A673 (cell line): Measurements from ENCODE around the gene ACOX3. TPM values are rescaled to one million over a fixed set of nuclear protein-coding genes. Genes with fewer than 3 reads are reported as not detected.

ENCODE experiments used
- BruUV-seq: library from RNA; stranded (reverse); fragments of 400-500 nt; replicated peaks from 2 replicates; lab custom pipeline; 2021; lab: Mats Ljungman, UMichigan
- CTCF ChIA-PET: fragments of 300-600 bp; sonication (Branson Sonifier 250); formaldehyde crosslinking; loops from one replicate; lab custom pipeline; 2022; ENCODE audit warnings: antibody characterized with exemption; lab: Charles Lee
- POLR2A ChIA-PET: fragments of 300-600 bp; sonication (Branson Sonifier 250); formaldehyde crosslinking; loops from one replicate; lab custom pipeline; 2022; ENCODE audit warnings: antibody characterized with exemption; ENCODE audit not compliant: low non-redundant PET; lab: Charles Lee
- DNase-seq: peaks from one replicate; pipeline ENCODE4 v3.0.0-alpha.2; 2015; ENCODE audit warnings: low spot score
- H3K27ac ChIP-seq: fragments of 200-600 bp; sonication (generic); 2 replicates; pipeline ENCODE4 v1.5.1; 2016; ENCODE audit warnings: mixed run types, low read depth, mild to moderate bottlenecking, mixed read lengths, antibody characterized with exemption, low read length; ENCODE audit not compliant: poor library complexity, severe bottlenecking
- H3K27me3 ChIP-seq: fragments of 200-600 bp; sonication (generic); replicated peaks from 2 replicates; pipeline ENCODE4 v1.6.1; 2017; ENCODE audit warnings: mixed run types, low read depth, mild to moderate bottlenecking, mixed read lengths, antibody characterized with exemption, low read length; ENCODE audit not compliant: insufficient read depth, poor library complexity
- H3K36me3 ChIP-seq: fragments of 200-600 bp; sonication (generic); 2 replicates; pipeline ENCODE4 v1.6.1; 2016; ENCODE audit warnings: mixed run types, mild to moderate bottlenecking, mixed read lengths, antibody characterized with exemption, low read length; ENCODE audit not compliant: insufficient read depth, poor library complexity, severe bottlenecking
- H3K4me1 ChIP-seq: fragments of 200-600 bp; sonication (generic); 2 replicates; pipeline ENCODE4 v1.6.1; 2017; ENCODE audit warnings: mixed run types, mild to moderate bottlenecking, mixed read lengths, antibody characterized with exemption, low read length; ENCODE audit not compliant: insufficient read depth, poor library complexity, severe bottlenecking
- H3K4me3 ChIP-seq: fragments of 200-600 bp; sonication (generic); 2 replicates; pipeline ENCODE4 v1.5.1; 2016; ENCODE audit warnings: low read depth, mixed run types, mild to moderate bottlenecking, mixed read lengths, low read length; ENCODE audit not compliant: poor library complexity, severe bottlenecking
- H3K9me3 ChIP-seq: fragments of 200-600 bp; sonication (generic); 2 replicates; pipeline ENCODE4 v1.6.1; 2016; ENCODE audit warnings: mixed run types, low read depth, mild to moderate bottlenecking, mixed read lengths, antibody characterized with exemption, low read length; ENCODE audit not compliant: poor library complexity, severe bottlenecking
- CTCF ChIP-seq: fragments of 300-800, 200-600 bp; sonication (generic); conservative IDR thresholded peaks from 2 replicates; pipeline ENCODE4 v1.5.1; 2017; ENCODE audit warnings: low read depth, mild to moderate bottlenecking, antibody characterized with exemption, low read length, moderate library complexity, mixed read lengths
- EZH2 ChIP-seq: fragments of 200-600 bp; sonication (generic); IDR thresholded peaks from 2 replicates; pipeline ENCODE4 v1.6.1; 2017; ENCODE audit warnings: borderline replicate concordance, low read depth, mild to moderate bottlenecking, mixed read lengths, antibody characterized with exemption, low read length; ENCODE audit not compliant: poor library complexity, severe bottlenecking
- intact Hi-C: fragments of 100-400 bp; cut with micrococcal nuclease; formaldehyde crosslinking; loops from one replicate; pipeline ENCODE4 v1.10.0; 2022; ENCODE audit not compliant: unreplicated experiment
- total RNA-seq: library from RNA; stranded (reverse); gene quantifications from 2 replicates; pipeline ENCODE4 v1.2.3, GENCODE V29; 2021

Gene ACOX3
- total RNA-seq, 1 experiment from 2014 or later: 14.3 TPM

- CTCF ChIA-PET: no interaction called here
- DNase-seq: no peak
- H3K27me3 ChIP-seq: no peaks in the 10 kb centered on the region
- POLR2A ChIA-PET: no interaction called here
- BruUV-seq: no TSS peak
- peaks cover 12% of the 10 kb centered on the region for H3K4me1 ChIP-seq
- no peaks in the 10 kb centered on the region for H3K36me3 ChIP-seq
- no peak overlapping the region for H3K27ac ChIP-seq
- H3K9me3 ChIP-seq: no peaks in the 10 kb centered on the region
- no peak for TF ChIP-seq CTCF
- no peak for TF ChIP-seq EZH2
- no peak overlapping the region for H3K4me3 ChIP-seq
- intact Hi-C loops: no loop called here
Observed at GRCh38 chr4:8442596-8443358, 2.3 kb upstream of the ACOX3 start.

- Histone ChIP-seq H3K4me3 (peak overlapping the region; percentile 96), H3K36me3 (no peaks in the 10 kb centered on the region), H3K27ac (peak overlapping the region; percentile 96), H3K27me3 (no peaks in the 10 kb centered on the region), H3K4me1 (peaks cover 12% of the 10 kb centered on the region), H3K9me3 (no peaks in the 10 kb centered on the region)
- intact Hi-C loops: no loop called here
- TF ChIP-seq CTCF: no peak
- no peak for TF ChIP-seq EZH2
- ChIA-PET POLR2A (no interaction called here), CTCF (no interaction called here)
- DNase-seq: no peak
- BruUV-seq: TSS peak; percentile 46
Observed at GRCh38 chr4:8441499-8442091, 1.1 kb upstream of the ACOX3 start.

- CTCF ChIA-PET: no interaction called here
- POLR2A ChIA-PET: interaction anchor here (0.6 kb wide), 1 partner anchor 11 kb away, joined by 3 read pairs; no protein-coding TSS in a partner anchor
- TSS peak; percentile 88 for BruUV-seq
Observed at GRCh38 chr4:8439914-8440491, 520 bp downstream of the ACOX3 start.

More at GRCh38 chr4:8439914-8440491, 520 bp downstream of the ACOX3 start:
- Histone ChIP-seq H3K9me3 (no peaks in the 10 kb centered on the region), H3K36me3 (no peaks in the 10 kb centered on the region), H3K4me3 (peak overlapping the region; percentile 96), H3K4me1 (peaks cover 12% of the 10 kb centered on the region), H3K27ac (peak overlapping the region; percentile 96), H3K27me3 (no peaks in the 10 kb centered on the region)
- TF ChIP-seq EZH2 (no peak), CTCF (no peak)
- peak; percentile 66 for DNase-seq
- intact Hi-C loops: no loop called here
